Measurements from ENCODE around the gene CAMTA1.

DNA sequence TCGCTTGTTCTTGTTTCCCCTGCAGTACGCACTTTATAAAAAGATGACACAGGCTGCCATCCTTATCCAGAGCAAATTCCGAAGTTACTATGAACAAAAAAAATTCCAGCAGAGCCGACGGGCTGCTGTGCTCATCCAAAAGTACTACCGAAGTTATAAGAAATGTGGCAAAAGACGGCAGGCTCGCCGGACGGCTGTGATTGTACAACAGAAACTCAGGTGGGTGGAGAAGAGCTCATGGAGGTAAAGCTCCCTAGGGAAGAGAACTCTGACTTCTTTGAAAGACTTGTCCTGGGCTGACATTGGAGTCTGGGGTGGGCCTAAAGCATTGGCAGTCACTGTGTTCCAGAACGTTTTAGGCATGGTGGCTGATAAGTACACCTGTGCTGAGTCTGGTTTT, 965.9 kb downstream of the CAMTA1 start:
- no peak for TF ChIP-seq POLR2A (IDR thresholded peaks at IDR 0.05)
- TF ChIP-seq, protein P1, sequence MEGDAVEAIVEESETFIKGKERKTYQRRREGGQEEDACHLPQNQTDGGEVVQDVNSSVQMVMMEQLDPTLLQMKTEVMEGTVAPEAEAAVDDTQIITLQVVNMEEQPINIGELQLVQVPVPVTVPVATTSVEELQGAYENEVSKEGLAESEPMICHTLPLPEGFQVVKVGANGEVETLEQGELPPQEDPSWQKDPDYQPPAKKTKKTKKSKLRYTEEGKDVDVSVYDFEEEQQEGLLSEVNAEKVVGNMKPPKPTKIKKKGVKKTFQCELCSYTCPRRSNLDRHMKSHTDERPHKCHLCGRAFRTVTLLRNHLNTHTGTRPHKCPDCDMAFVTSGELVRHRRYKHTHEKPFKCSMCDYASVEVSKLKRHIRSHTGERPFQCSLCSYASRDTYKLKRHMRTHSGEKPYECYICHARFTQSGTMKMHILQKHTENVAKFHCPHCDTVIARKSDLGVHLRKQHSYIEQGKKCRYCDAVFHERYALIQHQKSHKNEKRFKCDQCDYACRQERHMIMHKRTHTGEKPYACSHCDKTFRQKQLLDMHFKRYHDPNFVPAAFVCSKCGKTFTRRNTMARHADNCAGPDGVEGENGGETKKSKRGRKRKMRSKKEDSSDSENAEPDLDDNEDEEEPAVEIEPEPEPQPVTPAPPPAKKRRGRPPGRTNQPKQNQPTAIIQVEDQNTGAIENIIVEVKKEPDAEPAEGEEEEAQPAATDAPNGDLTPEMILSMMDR (IDR thresholded peaks at IDR 0.05) = no peak
